AG09309 (cell line): ENCODE measurements around the gene ADGRG1.

Experiments
- DNase-seq: peaks from one replicate; pipeline ENCODE4 v3.0.0-alpha.2; 2010; ENCODE audit warnings: low read depth
- H3K4me3 ChIP-seq: 2 replicates; pipeline ENCODE4 v1.5.1; 2011; ENCODE audit warnings: mild to moderate bottlenecking, low read depth, low read length, moderate library complexity; ENCODE audit not compliant: control insufficient read depth
- TF ChIP-seq, protein P1 (sequence below): IDR thresholded peaks from 2 replicates; pipeline ENCODE4 v1.5.1; 2011; ENCODE audit warnings: mild to moderate bottlenecking, low read depth, low read length, inconsistent platforms; ENCODE audit not compliant: insufficient read depth, control insufficient read depth; ENCODE audit errors: missing control alignments

Gene ADGRG1

GRCh38 chr16:57616241-57616640 is 12.2 kb upstream of the ADGRG1 start:
- no peak overlapping the region for H3K4me3 ChIP-seq
- TF ChIP-seq, protein P1, sequence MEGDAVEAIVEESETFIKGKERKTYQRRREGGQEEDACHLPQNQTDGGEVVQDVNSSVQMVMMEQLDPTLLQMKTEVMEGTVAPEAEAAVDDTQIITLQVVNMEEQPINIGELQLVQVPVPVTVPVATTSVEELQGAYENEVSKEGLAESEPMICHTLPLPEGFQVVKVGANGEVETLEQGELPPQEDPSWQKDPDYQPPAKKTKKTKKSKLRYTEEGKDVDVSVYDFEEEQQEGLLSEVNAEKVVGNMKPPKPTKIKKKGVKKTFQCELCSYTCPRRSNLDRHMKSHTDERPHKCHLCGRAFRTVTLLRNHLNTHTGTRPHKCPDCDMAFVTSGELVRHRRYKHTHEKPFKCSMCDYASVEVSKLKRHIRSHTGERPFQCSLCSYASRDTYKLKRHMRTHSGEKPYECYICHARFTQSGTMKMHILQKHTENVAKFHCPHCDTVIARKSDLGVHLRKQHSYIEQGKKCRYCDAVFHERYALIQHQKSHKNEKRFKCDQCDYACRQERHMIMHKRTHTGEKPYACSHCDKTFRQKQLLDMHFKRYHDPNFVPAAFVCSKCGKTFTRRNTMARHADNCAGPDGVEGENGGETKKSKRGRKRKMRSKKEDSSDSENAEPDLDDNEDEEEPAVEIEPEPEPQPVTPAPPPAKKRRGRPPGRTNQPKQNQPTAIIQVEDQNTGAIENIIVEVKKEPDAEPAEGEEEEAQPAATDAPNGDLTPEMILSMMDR, result no peak
- no peak for DNase-seq

- no peak overlapping the region for H3K4me3 ChIP-seq
- TF ChIP-seq, protein P1, result no peak
- DNase-seq, result no peak
Measured at GRCh38 chr16:57616876-57617275, 11.6 kb upstream of the ADGRG1 start.

DNA sequence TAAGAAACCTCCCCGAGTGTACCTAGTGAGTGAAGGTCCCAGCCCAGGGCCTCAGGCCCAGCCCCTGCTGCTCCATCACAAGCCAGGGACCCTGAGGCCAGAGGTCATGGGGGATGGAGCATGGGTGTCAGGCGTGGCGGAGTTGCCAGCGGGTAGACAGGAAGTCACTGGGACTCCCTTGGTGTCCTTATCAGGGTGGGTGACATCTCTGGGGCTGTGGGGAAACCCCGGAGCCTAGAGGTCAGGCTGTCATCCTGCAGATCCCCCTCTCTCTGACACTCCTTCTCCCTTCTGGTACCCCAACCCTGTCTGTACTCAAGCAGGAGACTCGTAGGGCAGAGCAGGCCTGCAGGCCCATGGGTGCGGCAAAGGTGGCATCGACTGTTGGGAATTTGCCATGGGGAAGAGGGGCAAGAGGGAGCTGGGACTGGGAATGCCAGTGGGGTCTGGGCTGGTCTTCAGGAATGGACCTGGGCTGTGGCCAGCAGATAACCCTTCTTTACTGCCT is 10.8 kb upstream of the ADGRG1 start:
- TF ChIP-seq, protein P1, result no peak
- H3K4me3 ChIP-seq, result no peak overlapping the region
- no peak for DNase-seq

DNA sequence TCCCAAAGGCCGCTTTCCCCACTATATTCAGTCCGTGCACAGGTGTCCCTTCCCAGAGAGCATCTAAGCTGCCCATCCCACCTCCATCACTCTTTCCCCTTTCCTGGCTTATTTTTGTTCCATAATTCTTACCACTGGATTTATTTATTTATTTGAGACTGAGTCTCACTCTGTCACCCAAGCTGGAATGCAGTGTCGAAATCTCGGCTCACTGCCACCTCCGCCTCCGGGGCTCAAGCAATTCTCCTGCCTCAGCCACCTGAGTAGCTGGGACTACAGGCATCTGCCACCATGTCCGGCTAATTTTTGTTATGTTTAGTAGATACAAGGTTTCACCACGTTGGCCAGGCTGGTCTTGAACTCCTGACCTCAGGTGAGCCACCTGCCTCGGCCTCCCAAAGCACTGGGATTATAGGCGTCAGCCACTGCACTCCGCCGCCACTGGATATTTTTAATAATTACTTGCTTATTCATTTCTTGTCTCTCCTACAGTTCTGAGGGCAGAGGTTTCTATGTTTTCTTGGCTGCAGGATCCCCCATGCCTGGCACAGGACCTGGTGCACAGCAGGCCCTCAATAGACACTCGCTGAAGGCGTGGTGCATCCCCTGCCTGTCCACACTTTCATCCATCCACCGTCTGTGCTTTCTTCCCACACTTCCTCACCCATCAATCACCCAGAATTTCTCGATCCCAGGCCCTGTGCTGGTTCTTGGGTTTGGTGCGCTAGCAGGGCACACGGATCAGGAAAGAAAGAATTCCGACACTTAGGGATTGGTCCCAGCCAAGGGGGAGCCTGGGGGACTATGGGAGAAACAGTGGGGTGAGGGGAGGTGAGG is 9.9 kb upstream of the ADGRG1 start:
- TF ChIP-seq, protein P1, result no peak
- DNase-seq, result no peak
- H3K4me3 ChIP-seq, result no peak overlapping the region

DNA sequence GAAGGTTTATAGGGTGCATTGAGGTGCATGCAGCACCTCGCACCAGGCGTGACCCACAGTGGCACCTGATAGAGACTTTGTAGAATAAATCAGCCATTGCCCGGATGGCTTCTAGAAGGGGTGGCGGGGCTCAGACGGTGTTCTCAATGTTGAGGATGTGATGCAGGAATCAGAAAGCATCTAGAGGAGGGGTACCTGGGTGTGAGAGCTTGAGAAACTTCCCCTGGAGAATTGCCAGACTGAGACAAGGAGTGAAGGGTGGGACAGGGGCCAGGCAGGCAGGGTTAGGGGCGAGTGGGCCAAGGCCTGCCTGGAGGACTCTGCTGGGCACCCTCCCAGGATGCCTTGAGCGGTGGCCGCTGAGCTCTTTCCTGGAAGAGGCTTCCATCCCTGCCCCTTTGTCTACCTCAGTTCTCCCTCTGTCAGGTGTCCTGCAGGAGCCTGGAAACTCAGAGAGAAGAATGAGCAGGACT is 9.3 kb upstream of the ADGRG1 start:
- TF ChIP-seq, protein P1, result no peak
- no peak for DNase-seq
- H3K4me3 ChIP-seq, result no peak overlapping the region

DNA sequence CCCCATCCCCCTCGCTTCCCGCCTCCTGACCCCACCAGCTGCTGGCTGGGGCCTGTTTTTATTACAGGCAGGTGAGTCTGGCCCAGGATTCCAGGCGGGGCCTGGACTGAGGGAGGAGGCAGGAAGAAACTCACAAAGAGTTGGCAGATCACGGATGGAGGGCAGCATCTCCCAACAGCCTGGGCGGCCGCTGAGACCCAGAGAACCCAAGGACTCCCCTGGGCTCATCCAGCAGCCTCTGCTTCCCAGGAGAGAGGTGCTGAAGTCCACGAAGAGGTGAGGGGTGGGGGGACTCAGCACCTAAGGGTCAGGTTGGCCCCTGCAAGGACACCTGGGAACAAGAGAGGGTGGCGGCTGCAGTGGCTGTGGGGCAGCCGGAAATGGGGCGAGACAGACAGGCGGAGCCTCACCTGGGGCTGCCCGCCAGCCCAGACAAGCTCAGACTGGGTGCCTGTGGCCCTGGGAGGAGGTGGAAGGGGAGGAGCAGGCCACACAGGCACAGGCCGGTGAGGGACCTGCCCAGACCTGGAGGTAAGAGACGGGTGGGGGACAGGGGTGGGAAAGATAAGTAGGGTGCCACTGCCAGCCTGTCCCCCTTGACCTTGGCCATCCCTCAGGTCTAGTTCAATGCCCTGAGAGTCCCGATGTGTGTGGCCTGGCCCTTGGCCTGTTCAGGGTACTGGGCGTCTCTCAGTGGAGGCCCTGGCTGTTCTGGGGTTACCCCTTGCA is 8.7 kb upstream of the ADGRG1 start:
- no peak overlapping the region for H3K4me3 ChIP-seq
- no peak for DNase-seq
- TF ChIP-seq, protein P1, result no peak
